Activated naive CD4-positive, alpha-beta T cell (primary cell): Measurements from ENCODE around the gene PIM2.
"Not testable (repeated sequence)": the region's sequence is repeated elsewhere in the genome, so short reads cannot be mapped to it uniquely, and the experiment has no call there.

Experiments
- DNase-seq, 4 experiments: peaks; one replicate each; lab custom pipeline; 2025; lab: John Stamatoyannopoulos, UW

Gene PIM2

DNA sequence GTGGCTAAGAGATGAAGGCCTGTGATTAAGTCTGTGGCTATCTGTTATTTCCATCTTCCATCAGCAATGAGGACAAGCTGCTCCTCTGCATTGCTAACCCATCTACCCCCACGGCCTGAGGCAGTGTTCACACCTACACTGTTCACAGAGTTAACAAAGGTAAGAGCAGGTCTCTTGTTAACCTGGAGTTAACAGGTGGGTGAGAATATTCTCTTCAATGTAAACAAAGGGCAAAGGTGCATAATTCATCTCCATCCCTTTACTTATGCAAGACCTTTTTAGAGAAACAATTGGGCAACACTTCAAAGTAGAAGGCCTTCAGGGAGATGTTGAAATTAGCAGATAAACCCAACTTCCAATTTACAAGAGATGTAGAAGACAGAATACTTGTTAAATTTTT lies 10.2 kb downstream of the PIM2 start:
- no peak for DNase-seq

DNA sequence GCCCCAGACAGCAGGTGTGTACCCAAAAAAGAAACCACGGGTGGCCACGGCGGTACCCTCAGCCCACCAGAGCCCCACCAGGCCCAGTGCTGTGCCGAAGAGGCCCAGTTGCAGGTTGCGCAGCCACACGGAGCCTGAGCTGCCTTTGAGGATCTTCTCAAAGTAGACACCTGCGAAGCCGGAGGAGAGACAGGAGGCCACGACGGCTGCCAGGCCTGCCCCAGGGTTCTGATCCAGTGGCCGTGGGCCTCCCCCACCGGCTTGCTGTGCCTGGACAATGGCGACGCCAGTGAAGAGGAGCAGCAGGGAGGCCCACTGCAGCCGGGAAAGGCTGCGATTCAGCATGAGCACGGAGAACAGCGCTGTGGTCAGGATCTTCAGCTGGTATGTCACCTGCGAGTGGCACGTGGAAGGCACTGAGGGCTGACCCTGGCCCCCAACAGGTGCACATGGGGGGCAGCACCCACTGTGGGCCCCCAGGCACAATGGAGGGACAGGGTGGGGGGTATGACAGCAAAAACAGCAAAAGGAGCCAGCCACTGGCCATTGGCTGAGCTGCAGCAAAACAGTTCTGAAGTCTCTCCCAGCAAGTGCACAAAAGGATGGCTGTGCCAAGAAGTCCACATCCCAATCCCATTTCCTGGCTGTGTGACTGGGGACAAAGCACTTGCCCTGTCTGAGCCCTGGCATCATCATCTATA lies 13.6 kb downstream of the PIM2 start:
- no peak for DNase-seq

DNA sequence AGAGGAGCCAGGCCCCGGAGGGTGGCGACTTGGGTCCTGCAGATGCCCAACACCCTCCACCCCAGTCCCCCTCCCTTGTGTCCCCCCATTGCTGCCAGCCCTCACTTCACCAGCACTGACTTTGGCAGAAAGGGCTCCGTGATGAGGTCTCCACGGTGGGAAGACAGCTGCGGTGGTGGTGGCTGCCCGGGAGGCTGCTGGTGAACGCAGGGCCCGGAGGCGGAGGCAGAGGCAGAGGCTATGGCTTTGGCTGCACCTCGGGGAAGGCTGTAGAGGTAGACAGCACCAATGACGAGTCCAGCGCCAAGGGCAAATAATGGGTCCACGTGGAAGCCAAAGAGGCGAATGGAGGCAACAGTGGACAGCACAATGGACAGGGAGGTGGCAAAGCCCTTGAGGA lies 14.2 kb downstream of the PIM2 start:
- no peak for DNase-seq

DNA sequence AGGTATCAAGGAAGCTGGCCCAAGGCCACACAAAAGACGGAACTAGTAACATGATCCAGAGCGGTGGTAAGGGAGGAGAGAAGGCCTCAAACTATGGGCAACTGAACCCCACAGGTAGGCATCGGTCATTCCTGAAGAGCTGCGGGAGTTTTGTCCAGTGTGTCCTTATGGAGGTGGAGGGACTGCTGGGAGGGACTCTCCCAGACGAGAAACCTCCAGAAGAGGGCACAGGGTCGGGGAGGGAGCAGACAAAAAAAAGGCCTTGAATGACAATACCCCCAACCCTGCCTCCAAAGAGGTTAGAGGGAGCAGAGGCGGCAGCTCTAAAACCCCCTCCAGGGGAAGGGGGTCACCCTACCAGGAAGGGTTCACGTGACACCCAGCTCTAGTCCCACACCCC lies 14.6 kb downstream of the PIM2 start:
- DNase-seq = no peak

DNA sequence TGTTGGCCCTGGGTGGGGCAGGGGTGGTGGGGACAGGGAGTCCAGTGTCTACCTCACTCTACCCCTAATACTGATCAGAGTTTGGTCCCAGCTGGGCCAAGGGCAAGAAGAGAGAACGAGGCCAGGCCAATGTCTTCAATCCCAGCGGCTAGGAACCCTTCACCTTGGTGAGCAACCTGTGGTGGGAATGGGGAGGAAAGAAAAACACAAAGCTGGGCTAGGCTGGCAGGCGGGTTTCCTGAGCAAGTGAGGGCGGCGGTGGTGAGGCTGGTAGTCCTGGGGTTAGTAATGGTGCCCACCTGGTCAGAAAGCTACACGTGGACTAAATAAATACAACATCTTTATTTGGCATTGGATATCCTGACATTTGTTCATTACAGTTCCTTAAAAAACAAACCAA lies 15.5 kb downstream of the PIM2 start:
- DNase-seq = no peak

DNA sequence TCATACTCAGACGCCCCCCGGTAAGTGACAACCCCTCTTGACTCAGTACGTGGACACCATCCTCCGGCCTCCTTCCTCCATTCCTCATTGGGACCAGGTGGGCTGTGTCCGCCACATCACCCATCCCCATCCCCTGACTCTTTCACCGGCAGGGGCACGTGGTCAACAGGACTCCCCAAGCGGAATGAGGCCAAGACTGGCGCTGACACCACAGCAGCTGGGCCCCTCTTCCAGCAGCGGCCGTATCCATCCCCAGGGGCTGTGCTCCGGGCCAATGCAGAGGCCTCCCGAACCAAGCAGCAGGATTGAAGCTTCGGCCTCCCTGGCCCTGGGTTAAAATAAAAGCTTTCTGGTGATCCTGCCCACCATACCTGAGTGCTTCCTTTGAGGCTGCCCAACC lies 16.0 kb downstream of the PIM2 start:
- no peak for DNase-seq

DNA sequence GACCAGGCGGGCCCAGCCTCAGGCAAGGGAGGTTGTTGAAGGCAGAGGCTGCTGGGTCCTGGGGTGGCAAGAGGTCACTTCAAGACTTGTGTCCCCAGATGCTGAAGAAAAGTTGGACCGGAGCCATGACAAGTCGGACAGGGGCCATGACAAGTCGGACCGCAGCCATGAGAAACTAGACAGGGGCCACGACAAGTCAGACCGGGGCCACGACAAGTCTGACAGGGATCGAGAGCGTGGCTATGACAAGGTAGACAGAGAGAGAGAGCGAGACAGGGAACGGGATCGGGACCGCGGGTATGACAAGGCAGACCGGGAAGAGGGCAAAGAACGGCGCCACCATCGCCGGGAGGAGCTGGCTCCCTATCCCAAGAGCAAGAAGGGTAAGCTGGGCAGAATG lies 16.7 kb downstream of the PIM2 start:
- no peak for DNase-seq

DNA sequence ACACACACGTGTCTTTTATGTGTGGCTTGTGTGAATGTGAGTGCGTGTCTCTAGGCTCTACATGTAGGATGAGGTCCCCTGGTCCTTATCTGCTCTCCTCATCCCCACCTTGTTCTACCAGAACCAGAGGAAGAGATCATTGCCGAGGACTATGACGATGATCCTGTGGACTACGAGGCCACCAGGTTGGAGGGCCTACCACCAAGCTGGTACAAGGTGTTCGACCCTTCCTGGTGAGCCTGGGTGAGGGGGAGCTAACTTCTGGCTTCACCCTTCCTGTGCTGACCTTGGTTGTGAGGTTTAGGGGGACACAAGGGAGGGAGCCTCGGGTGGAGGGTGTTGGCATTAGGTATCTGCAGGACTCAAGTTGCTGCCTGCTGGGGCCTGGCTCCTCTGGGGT lies 17.8 kb downstream of the PIM2 start:
- no peak for DNase-seq

DNA sequence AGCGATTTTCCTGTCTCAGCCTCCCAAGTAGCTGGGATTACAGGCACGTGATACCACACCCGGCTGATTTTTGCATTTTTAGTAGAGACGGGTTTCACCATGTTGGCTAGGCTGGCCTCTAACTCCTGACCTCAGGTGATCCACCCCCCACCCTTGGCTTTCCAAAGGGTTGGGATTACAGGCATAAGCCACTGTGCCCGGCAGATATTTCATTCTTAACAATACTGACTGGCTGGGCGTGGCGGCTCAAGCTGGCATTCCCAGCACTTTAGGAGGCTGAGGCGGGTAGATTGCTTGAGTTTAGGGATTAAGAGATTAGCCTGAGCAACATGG lies 19.8 kb downstream of the PIM2 start:
- DNase-seq = no peak

DNA sequence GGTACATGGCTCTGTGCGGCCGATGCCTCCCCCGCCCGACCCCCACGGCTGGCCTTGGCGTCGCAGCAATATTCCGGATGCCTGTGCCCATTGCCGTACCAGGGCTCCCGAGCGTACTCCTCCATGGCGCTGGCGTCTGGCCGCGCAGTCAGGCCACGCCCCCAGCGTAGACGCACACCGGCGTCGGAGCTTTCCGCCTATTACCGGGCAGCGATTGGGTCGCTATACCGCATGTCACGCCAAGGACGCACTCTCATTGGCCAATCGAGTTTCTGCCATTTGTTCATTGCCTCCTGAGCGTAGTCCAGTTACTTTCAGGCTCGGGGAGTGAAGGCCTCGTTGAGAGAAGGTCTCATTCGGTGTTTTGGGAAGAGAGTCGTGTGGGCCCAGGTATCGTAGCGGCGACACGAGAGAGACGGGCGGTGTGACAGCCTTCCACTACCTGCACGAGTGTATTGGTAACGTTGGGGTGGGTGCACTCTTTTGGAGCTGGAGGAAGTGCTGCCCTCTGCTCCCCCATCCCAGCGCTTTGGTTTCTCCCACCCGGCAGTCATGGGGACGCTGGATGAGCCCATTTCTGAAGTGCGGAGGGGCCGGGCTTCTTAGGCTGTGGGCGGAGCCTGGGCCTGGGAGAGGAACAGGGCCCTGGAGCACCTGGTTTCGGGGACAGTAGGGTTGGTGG lies 21.1 kb downstream of the PIM2 start, which contains the start of the genes PQBP1 and TIMM17B:
PQBP1 (plus strand) TSS at position 306 of the 682 bp plus-strand sequence. CDS start 580 bp downstream, outside the sequence.
TIMM17B (minus strand) TSS at position 144 of the 682 bp plus-strand sequence; CDS start at position 125, 19 bp downstream.
- DNase-seq = peak; percentile 37 to 81 (median 62)

DNA sequence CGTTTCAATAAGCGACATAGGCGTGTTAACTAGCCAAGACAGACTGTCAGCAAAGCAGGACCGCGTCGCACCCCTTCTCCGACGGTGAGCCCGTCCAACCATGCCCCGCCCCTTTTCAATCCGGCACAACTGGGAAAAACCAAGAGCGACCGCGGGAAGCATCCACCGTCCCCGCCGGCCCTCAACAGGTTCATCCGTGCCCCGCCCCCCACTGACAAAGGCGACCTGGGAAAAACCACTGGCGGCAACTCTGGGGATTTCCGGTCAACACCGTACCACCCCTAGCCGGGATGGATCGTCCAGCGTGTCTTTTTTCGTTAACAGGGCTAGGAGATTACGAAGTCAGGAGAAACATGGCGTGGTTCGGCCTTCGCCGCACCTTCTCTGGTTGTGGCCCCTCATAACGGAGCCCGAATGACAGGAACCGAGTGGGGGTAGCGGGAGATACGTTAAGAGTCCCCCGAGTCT lies 21.6 kb downstream of the PIM2 start:
- DNase-seq = peak; percentile 2 to 34 (median 20)

DNA sequence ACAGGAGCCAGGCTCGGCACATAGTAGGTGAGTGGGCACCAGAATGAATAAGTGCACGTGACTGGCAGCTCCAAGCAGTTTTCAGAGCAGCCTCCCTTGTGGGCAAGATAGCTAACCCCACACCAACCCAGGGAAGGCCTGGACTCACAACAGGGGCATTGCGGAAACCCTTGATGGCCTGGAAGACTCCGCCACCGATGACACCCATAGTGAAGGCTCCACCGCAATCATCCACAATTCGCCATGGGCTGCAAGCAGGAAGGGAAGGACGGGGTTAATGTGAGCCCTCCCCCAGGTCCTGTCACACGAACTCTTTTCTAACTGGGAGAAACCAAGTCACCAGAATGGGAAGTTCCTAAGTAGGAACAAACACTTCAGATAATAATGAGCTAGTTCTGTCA lies 22.2 kb downstream of the PIM2 start:
- DNase-seq = no peak

DNA sequence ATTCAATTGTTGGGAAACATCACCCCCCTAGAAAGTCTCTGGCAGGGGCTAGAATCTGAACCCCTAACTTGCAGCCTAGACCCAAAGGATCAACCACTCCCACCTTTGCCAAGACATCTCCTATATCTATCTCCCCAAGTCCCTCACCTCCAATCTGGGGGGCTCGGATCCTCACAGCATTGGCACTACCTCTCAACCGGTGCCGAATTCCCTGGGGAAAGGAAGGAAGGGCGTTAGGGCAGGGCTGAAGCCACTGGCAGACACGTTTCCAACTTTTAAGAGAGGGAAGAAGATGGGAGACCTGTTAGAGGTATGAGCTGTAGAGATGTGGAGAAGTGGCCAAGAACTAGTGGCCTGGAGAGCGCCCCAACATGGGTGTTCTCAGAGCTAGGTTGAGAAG lies 23.9 kb downstream of the PIM2 start:
- no peak for DNase-seq

DNA sequence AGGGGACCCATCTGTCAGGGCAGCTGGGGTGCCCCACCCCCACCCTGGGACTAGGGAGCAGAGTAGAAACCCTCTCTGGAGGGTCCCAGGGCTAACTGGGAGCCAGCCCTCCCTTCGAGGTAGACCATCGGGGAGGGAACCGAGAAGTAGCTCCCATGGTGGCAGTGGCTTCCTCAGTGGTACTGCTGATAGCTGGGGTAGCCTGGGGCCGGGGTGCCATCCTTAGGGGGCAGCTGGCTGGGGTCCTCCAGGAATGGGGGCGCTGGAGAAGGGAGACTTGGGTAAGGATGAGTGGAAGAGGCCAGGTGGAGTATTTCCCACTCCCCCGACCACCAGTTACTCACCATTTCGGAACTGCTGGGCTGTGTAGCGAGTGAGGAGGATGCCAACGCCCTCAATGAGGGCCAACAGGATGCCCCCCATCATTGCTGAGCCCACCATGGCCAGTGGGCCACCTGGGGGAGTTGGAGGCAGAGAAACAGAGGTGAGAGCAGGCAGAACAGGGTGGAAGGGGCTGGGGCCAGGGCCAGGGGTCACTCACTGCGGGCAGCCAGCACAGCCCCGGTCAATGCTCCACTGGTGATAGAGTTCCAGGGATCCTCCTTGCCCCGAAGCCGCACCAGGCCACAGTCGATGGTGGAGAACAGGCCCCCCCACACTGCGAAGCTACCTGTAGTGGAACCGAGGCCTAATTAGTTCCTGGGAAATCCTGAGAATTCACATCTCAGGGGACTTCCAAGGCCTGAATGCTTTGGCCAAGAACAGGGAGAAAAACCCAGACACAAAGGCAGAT lies 25.1 kb downstream of the PIM2 start:
- DNase-seq = no peak

DNA sequence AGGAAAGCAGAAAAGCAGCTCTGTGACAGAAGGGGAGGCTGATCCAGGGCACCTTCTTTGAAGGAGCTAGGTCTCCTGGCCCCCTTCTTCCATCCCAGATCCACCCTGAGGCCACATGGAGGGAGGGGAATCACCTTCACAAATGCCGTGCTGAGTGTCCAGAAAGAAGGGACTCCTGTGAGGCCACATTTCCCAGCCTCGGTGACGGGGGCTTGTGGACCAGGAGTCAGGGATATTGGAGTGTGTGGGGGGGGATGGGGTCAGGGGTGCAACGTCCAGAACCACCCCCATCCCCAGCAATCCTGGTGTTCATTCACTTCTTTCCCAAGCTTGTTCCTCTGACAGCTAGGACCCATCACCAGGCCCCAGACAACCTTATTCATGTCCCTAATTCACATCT lies 25.9 kb downstream of the PIM2 start:
- no peak for DNase-seq

DNA sequence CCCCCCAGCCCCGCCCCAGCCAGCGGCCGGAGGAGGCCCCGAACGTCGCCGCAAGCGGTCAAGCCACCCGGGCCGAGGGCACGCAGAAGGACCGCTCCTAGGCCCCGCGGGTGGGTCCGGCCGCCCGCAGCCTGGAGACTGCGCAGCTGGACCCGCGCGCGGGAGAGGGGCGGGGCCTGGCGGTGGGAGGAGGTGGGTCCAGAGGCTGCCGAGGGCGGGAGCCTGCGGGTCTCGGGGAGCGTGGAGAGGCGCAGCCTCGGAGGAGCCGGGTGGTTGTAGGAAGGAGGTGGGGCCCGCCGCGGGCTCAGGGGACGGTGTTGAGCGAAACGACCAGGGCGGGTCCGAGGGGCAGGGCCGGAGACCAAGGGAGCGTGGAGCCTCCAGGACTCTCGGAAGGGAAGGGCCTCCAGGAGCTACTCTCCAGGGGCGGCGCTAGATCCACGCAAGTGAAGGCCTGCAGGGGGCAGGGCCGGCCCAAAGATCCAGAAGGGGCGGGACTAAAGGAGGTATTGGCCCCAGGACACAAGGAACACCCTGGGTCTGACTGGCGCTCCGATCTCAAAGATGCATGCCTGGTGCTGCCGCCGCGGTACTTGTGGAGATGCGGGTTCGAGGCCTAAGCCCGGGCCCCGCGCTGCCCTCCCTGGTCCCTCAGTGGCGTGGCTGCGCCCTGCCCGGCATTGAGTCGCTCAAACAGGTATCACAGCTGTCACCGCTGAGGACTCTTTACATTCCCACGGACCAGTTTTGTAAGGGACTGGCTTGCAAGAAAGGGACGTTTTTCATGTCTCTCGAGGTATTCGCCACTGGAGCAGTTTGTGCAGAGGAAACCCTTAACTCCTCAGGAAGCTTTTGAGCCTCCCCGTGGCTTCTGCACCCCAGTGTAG lies 27.2 kb downstream of the PIM2 start:
- peak; percentile 12 to 66 (median 50) for DNase-seq

DNA sequence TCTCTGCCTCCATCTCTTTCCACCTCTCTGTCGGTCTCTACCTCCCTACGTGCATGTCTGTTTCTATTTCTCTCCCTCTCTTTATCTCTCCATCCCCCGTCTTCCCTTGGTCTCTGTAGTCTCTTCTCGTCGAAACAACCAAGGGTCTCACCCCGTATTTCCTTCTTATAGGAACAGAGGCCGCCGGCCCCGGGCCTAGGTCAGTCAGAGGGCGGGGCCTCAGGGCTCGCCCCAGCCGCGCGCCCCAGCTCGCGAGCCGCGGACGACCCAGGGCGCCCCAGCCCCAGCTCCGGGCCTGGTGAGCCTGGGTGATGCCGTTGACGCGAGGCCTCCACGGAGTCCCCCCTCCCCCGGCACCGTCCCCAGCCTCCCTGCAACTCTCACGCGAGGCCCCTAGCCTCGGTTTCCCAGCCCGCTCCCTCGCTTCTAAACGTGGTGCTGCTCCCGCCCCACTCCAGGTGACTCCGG lies 27.9 kb downstream of the PIM2 start:
- no peak for DNase-seq

DNA sequence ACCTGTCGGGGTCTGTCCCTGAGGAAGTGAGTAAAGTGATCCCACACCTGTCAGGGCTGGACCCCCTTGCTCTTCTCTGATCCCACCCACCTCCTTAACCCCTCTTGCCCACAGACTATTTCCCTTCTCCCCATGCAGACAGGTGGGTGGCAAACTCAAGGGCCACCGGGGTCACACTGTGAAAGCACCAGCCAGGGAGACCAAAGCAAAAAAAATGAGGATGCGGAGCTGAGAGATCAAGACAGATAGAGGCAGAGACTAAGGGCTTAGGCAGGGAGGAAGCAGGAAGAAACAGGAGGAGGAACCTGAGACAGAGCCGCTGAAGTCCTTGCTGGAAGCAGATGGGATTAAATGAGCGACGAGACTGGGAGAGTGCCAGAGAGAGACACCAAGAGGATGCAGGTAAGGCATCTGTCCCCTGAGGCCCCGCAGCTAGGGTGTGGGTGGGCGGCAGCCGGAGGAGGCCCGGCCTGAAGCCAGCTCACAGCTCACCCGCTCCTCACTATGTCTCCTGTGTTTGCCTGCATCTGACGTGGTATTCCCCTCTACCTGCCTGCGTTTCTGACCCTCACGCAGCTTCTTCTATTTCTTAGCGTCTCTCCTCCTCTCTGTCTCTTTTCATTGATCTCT lies 28.4 kb downstream of the PIM2 start:
- no peak for DNase-seq

DNA sequence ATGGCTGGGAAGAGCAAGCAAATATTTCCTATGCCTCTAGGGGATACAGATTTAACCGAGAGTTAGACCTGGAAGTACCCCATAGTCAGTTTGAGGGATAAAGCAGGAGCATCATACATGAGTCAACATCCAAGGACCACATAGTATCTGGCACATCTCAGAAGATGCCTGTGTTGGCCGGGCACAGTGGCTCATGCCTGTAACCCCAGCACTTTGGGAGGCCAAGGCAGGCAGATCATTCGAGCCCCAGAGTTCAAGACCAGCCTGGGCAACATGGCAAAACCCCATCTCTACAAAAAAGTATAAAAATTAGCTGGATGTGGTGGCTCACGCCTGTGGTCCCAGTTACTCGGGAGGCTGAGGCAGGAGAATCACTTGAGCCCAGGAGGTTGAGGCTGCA lies 32.2 kb downstream of the PIM2 start:
- not testable (repeated sequence) for DNase-seq

DNA sequence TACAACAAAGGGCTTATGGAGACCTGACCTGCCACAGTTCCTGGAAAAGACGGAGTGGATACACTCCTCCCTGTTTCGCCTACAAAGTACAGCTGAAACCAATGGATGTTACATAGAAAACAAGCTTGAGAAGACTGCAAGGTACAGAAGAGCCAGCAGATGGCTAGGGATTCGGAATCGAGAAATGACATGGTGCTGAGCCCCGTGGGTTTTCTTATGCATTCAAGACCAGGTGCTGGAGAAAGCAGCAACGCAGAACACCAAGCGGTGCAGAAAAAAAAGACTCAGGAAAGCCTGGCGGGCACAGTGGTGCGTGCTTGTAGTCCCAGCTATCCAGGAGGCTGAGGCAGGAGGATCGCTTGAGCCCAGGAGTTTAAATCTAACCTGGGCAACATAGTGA lies 35.1 kb downstream of the PIM2 start:
- DNase-seq = no peak

DNA sequence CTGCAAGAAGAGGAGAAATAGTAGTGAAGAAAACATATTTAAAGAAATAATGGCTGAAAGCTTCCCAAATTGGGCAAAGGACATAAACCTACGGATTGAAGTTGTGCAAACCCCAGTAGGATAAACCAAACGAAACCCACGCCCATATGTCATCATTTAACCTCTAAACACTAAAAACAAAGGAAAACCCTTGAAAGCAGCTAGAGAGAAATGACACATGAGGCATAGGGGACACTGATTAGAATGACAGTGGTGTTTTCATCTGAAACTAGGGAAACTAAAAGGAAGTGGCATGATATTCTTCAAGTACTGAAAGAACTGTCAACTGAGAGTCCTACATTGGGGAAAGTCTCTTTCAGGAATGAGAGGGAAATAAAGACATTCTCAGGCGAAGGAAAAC lies 41.9 kb downstream of the PIM2 start:
- not testable (repeated sequence) for DNase-seq
